ENCODE results near the gene FER1L5.

FER1L5 gene

DNA sequence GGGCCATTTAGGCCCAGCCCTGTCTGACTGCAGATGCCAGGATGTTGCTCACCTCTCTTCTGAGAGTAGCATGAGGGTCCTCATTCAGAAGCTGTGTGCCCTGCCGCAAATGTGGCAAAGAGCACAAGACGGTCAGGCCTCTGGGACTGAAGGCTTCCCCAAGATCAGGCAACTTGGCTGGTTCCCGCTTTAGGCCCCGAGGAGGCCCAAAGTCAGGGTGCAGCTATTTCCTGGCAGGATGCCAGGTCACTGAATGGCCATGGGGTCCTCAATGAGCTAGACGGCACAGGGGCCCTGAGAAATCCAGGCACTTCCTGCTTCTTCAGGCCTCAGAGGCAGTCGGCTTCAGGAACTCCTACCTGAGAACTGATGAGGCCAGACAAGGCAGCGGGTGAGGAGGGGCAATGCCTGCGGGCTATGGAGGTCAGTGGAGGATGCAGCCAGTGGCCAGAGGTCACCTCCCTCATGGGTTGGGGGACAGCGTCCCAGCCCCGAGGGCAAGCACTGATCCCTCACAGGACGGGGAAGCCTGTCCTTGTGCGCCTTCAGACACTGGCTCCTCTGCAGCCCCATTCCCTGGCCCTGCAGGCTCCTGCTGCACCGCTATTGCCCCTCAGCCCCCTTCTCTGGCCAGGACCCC lies 52.4 kb downstream of the FER1L5 start:
- no peak for DNase-seq (ENCODE audit: extremely low read depth in 1 of 2, low read depth in 1 of 2)

GRCh38 chr2:96695602-96696001 lies 53.0 kb downstream of the FER1L5 start:
- no peak for DNase-seq (ENCODE audit: extremely low read depth in 1 of 2, low read depth in 1 of 2)

DNA sequence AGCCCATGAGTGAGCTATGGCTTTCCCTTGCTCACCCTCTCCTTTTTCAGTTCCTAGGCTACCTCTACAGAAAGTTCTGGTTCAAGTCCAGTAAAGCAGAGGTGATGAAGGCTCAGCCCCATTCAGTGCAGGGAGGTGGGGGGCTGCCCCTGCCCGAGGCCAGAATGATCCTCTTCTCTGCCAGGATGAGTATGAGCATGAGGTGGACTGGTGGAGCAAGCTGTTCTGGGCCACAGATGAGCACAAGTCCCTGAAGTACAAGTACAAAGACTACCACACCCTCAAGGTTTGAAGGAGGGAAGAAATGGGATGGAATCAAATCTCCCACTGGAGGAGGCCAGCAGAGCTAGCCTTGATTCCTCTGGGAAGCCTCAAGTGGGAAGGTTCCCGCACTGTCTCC lies 54.9 kb downstream of the FER1L5 start:
- no peak for DNase-seq (ENCODE audit: extremely low read depth in 1 of 2, low read depth in 1 of 2)

GRCh38 chr2:96698221-96698861 lies 55.8 kb downstream of the FER1L5 start:
- DNase-seq (ENCODE audit: extremely low read depth in 1 of 2, low read depth in 1 of 2), result no peak

GRCh38 chr2:96699021-96699420 lies 56.5 kb downstream of the FER1L5 start:
- DNase-seq (ENCODE audit: extremely low read depth in 1 of 2, low read depth in 1 of 2), result no peak

- DNase-seq (ENCODE audit: extremely low read depth in 1 of 2, low read depth in 1 of 2), result no peak
Measured at GRCh38 chr2:96699621-96700020, 57.1 kb downstream of the FER1L5 start.

GRCh38 chr2:96700086-96700485 lies 57.5 kb downstream of the FER1L5 start:
- no peak for DNase-seq (ENCODE audit: extremely low read depth in 1 of 2, low read depth in 1 of 2)

DNA sequence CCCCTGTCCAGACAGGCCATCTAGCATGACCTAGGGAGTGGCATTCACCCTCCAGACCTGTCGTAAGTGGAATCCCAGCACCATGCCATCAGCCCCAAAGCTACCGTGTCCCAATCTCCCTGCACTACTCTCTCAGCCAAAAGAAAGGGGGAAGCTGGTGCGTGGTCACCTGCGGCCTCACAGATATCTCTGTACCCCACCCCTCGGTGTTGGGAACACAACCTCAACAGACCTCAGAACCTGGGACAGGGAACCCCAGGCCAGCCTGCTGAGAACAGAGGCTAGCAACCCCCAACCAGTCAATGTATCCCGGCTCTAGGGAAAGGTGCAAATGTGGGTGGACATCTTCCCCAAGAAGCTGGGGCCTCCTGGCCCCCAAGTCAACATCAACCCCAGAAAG lies 59.1 kb downstream of the FER1L5 start:
- no peak for DNase-seq (ENCODE audit: extremely low read depth in 1 of 2, low read depth in 1 of 2)

DNA sequence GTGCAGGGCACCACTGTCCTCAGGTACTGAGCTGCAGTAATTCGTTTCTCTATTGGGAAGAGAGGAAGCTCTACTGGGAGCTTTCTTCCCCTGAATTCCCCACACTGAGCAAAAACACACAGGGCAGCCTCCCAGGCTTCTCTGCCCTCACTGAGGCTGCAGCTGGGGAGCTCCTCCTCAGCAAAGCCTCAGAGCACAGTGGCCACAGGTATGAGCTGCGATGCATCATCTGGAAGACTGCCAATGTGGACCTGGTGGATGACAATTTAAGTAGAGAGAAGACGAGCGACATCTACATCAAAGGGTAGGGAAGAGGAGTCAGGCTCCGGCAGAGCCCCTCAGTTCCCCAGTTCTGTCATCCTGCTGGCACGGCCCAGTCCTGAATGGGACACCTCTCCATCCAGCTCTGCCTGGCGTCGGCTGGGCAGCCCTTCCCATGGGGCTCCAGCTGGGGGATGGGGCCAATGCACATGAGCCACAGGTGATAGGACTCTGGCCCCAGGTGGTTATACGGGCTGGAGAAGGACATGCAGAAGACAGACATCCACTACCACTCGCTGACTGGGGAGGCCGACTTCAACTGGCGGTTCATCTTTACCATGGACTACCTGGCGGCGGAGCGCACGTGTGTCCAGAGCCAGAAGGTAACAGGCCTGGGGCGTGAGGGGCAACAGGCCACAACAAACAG lies 59.7 kb downstream of the FER1L5 start:
- DNase-seq (ENCODE audit: extremely low read depth in 1 of 2, low read depth in 1 of 2), result no peak

DNA sequence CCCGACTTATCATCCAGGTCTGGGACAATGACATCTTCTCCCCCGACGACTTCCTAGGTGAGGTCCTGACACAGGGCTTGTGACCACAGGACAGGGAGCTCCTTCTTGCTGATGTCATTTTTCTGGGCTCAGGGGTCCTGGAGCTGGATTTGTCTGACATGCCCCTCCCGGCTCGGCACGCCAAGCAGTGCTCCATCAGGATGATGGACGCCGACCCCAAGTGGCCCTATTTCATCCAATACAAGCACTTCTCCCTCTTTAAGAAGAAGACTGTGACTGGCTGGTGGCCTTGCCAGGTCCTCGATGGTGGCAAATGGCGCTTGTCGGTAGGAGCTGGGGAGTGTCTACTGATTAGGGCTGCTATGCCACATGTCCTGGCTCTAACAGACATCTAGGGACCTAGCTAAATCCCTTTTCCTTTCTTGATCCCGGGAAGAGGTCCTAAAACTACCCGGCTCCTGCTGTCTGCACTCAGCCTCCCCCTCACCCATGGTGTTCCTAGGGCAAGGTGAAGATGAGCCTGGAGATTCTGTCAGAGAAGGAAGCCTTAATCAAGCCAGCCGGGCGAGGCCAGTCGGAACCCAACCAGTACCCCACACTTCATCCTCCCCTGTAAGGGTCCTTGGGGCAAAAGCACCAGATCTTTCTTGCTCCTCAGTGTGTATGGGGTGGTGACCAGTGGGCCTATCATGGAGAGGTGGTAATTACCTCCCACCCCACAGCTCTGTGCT lies 60.6 kb downstream of the FER1L5 start:
- no peak for DNase-seq (ENCODE audit: extremely low read depth in 1 of 2, low read depth in 1 of 2)

GRCh38 chr2:96710985-96711384 lies 68.4 kb downstream of the FER1L5 start:
- DNase-seq (ENCODE audit: extremely low read depth in 1 of 2, low read depth in 1 of 2), result no peak

DNA sequence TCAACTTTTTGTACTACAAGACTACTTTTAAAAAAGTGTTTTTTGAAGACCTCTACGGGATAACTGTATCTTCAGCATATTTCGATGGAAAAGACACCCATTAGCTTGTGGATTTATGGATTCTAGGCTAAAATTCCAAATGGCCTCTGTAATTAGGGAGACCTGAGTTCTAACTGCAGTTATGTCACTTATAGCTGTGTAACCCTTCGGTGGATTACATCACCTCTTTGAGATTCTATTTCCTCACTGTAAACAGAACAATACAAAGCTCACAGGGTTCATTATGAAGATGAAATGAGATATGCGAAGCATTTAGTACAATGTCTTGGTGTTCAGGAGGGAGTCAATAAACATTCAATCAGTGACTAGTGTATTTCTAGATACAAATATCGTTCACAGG lies 73.1 kb downstream of the FER1L5 start:
- DNase-seq (ENCODE audit: extremely low read depth in 1 of 2, low read depth in 1 of 2), result no peak

DNA sequence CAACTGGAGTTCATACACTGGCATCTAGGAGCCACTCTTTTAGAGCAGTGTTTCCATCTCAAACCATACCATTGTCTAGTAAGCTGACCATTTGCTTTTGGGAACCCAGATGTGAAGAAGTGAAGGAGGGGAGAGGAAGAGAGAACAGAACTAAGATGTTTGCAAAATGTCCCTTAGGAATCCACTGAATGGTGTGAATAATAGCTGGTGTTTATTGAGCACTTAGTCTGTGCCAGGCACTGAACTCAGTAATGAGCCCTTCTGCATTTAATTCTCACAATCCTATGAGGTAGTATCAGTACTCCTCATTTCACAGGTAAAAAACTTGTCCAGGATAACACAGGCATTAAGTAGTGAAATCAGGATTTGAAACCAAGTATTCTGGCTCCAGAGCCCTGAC lies 73.8 kb downstream of the FER1L5 start:
- DNase-seq (ENCODE audit: extremely low read depth in 1 of 2, low read depth in 1 of 2), result no peak

GRCh38 chr2:96726131-96726530 lies 83.6 kb downstream of the FER1L5 start:
- DNase-seq (ENCODE audit: extremely low read depth in 1 of 2, low read depth in 1 of 2), result no peak

- no peak for DNase-seq (ENCODE audit: extremely low read depth in 1 of 2, low read depth in 1 of 2)
Measured at GRCh38 chr2:96727431-96727830, 84.9 kb downstream of the FER1L5 start.

GRCh38 chr2:96729748-96730147 lies 87.2 kb downstream of the FER1L5 start:
- no peak for DNase-seq (ENCODE audit: extremely low read depth in 1 of 2, low read depth in 1 of 2)

DNA sequence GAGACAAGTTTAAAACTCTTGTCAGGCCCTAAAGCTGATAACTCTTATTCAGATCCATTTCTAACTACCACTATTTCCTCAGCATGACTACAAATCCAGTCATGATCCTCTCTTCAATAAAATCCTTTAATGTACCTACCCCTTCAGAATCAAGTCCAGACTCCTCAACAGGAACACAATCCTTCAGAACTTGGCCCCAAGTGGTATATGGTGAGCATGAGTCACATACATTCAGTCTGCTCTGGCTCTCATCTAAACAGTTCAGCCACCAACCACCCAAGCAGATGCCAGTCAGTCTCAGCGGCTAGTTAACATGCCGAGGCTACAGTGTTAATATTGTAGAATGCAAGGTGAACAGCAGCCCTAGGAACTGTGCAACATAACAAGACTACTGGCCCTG lies 87.6 kb downstream of the FER1L5 start:
- DNase-seq (ENCODE audit: extremely low read depth in 1 of 2, low read depth in 1 of 2), result no peak

DNA sequence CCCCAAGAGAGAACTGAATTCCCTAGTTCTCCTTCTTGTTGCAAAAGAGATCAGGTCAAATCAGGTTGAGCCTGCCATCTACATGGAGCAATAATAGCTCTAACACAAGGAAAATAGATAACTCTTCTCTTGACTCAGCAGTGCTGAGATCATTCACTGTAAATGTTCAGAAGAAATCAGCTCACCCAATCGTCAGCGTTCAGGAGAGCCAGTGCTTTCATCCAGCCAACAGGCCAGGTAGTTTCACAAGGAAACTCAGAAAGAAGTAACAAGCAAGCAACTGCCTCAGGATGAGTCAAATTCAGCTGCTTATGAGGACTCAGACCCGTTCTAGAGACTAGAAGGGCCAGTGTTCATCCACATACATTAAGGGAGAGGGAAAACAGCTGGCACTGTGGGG lies 91.4 kb downstream of the FER1L5 start:
- no peak for DNase-seq (ENCODE audit: extremely low read depth in 1 of 2, low read depth in 1 of 2)

DNA sequence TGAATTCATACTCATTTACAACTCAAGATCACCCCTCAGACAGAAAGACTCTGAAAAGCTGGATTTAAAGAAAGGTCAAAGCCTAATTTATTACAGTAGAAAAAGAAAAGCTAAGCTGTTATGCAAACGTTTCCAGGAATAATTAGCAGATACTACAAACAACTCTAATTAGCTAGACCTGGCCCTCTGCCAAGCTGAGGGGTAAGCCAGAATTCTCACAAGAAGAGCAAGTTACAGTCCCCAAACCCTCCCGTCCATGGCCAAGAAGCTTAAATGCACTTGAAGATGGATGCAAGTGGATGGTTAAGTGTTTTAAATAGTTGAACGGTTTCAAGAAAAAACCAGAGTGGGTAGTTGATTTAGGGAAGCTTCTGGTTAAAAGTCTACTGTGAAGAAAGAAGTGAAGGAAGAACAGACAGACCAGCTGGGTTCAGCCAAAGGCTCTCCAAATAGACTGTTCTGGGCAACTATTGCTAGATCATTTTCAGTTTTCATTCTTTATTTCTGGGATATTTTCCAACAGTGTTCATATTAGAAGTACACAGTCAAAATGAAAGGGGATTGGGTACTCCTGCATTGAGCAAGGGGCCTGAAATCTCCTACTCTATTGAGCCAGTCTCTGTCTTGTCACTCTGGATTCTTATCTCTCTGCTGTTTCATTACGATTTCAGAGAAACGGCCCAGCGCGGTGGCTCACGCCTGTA lies 92.5 kb downstream of the FER1L5 start:
- no peak for DNase-seq (ENCODE audit: extremely low read depth in 1 of 2, low read depth in 1 of 2)

DNA sequence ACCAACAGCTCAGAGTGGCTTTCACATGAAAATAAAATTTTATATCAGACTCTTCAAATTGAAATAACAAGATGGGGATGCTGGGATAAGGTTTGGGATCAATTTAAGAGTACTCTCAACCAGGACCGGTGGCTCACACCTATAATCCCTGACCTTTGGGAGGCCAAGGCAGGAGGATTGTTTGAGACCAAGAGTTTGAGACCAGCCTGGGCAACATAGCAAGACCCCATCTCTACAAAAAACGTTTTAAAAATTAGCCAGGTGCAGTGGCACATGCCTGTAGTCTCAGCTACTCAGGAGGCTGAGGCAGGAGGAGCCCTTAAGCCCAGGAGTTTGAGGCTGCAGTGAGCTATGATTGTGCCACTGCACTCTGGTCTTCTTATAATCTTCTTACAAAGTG lies 94.7 kb downstream of the FER1L5 start:
- no peak for DNase-seq (ENCODE audit: extremely low read depth in 1 of 2, low read depth in 1 of 2)

DNA sequence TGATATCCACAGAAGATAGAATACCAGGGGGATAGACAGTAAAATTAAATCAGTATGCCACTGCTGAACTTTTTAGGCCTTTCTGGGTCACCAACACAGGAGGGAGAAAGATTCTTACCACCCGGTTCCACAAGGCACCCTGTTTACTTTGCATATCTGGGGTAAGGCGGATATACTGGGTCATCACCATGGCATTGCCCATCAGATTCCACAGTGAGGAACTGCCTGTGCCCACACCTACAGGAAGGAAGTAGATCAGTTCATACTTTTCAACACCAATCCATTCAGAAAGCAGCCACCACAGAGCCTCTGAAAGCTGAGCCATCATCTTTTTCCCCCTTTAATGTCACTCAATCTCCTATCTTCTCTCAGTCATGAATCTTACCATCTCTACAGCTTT lies 95.3 kb downstream of the FER1L5 start:
- no peak for DNase-seq (ENCODE audit: extremely low read depth in 1 of 2, low read depth in 1 of 2)
